NCI-H69 (cell line): ENCODE measurements around the gene COPZ1.
"Not testable (repeated sequence)": the region's sequence is repeated elsewhere in the genome, so short reads cannot be mapped to it uniquely, and the experiment has no call there.

Experiments used
- DNase-seq: peaks from one replicate; lab custom pipeline; 2025; lab: John Stamatoyannopoulos, UW

Gene COPZ1

DNA sequence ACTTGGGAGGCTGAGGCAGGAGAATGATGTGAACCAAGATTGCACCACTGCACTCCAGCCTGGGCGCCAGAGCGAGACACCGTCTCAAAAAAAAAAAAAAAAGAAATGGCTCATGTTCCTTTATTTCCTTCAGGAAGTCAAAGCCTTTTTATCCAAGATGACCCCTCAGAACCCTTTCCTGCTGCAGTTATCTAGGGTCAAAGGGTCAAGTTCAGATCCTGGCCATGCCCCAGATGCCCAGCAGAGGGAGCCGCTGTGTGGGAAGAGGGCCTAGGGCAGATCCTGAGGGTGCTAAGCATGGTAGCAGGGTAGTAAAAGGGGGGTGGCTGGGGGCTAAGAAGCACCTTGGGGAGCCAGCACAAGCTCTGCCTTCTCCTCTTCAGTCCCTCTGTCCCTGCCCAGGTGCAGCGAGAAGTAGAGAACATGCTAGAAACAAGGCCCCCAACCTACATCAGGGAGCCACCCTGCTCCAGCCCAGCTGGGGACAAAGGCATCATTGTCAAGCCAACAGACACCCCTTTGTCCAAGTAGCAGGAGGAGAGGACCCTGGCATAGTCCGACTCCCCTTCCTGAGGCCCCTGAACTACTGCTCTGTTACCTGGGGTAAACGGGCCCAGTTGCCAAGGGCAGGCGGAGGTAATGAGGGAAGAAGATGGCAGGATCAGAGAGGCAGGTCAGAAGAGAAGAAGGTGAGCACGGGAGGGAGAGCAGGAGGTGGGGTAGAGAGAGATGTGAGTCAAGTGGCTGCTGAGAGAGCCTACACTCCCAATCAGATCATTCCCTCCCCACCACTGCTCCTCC is 30.6 kb upstream of the COPZ1 start:
- DNase-seq: peak; percentile 70

- no peak for DNase-seq
Measured at GRCh38 chr12:54294953-54295566, 29.9 kb upstream of the COPZ1 start.

- no peak for DNase-seq
Measured at GRCh38 chr12:54296393-54297099, 28.4 kb upstream of the COPZ1 start.

GRCh38 chr12:54298904-54299303 is 26.0 kb upstream of the COPZ1 start:
- no peak for DNase-seq

DNA sequence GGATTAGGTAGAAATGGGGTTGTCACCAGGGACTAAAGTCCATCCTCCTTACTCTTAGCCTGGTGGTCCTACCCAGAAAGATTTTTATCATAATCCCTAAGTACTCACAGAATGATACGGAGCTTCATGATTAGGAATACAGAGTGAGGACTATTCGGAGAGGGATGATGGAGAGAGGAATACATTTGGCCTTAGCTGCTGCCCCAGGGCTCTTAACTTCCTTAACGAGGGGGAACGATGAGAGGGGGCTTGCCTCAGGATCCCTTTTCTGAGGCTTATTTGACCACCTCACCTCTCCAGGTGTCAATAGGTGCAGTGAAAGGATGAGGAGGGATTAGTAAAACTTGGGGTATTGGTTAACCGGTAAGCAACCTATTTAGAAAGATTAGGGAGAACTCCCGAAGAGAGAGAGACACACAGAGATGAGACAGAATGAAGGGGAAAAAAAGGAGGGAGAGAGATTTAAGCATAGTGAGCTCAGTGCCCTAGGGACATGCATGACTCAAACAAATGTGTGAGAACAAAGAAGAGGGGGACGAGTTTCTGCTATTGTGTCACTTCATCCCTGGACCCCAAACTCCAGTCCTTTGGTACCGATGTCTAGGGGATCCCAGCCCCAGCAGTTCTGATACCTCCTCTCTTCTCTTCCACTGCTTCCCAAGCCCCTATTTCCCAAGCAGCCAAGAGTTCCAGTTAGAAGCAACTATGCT is 25.3 kb upstream of the COPZ1 start:
- no peak for DNase-seq

GRCh38 chr12:54300225-54300731 is 24.7 kb upstream of the COPZ1 start:
- no peak for DNase-seq

DNA sequence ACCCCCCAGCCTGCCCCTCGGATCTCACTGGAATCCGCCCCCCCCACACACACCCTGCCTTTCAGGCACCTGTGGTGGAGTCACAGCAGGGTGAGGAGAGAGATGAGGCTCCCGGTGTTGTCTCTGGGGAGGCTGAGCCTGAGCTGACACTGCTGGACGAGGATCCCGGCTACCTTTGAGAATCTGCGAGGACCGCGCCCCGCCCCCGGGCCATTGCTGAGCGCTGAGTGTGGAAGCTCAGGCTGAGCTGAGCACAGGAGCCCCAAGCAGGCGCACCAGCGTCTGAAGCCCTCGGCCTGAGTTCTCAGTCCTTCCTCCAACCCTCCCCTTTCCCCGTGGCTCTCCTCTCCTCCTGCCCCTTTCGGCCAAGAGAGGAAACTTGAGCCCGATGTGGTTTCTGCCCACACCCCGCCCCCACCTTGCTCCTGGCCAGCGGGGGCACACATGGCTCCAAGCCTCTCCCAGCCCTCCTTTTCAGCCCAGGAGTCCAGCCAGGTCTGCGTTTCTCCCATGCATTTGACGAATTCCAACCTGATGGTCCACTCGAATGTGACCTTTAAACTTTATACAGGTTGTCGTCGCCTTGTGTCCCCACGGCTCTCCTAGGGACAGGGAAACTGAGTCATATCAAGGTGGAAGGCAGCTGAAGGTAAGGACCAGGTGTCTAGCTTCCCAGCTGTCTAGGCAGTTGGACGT is 24.1 kb upstream of the COPZ1 start, which contains the start of gene NFE2:
Gene NFE2, minus strand, starts transcription at position 284 of the 696 bp plus-strand sequence. CDS start 5,767 bp downstream, outside the sequence.
- peak; percentile 86 for DNase-seq

GRCh38 chr12:54301428-54302048 is 23.4 kb upstream of the COPZ1 start:
- no peak for DNase-seq

DNA sequence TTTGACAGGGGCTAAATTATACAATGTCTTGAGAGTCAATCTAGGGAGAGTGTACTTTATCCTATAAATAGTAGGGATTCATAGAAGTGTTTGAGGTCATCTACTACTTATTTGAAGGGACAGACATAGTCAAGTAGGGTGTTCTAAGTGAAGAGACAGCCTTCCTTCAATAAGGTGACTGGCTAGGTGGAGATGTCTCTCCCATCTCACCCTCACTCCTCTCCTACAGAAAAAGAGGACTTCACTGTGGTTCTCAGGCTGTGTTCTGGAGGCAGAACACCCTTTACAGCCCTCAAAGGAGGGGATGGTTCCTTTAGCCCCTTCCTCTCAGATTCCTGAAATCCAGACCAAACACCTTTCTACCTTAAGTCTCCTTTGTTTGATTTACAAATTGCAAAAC is 21.3 kb upstream of the COPZ1 start:
- no peak for DNase-seq

- peak; percentile 86 for DNase-seq
Measured at GRCh38 chr12:54304187-54304810, 20.6 kb upstream of the COPZ1 start.

DNA sequence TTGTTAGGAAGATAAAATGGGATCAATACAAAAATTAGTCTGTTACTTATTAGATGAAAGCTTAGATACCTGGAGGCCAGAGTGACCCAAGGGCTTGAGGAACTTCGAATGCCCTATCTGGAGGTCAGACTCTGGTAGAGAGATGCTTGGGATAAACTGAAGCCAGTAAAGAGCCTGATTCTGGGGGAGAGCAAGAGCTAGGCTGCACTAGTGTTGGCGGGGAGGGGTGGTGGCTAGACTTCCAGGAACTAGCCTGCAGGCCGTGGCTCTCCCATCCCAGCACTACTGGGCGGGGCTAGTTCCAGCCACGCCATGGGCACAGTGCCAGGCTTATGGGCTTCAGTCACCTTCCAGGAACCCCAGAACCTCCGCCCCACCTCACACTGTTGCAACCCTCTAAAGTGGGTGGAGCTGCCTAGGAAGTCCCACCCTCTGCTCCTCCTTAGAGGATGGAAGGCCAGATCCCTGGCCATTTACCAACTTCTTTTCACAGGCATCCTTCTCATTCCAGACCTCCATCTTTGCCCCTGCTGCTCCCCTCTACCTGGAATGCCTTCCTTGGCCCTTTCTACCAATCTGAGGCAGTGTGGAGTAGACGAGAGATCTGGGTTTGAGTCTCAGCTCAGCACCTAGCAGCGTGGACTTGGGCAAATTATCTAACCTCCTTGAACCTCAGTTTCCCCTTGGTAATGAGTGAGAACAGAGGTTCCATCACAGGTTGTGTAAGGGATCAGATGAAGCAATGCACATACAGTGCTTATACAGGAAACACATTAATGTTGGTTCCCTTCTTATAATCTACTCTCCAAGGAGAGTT is 17.8 kb upstream of the COPZ1 start:
- peak; percentile 87 for DNase-seq

DNA sequence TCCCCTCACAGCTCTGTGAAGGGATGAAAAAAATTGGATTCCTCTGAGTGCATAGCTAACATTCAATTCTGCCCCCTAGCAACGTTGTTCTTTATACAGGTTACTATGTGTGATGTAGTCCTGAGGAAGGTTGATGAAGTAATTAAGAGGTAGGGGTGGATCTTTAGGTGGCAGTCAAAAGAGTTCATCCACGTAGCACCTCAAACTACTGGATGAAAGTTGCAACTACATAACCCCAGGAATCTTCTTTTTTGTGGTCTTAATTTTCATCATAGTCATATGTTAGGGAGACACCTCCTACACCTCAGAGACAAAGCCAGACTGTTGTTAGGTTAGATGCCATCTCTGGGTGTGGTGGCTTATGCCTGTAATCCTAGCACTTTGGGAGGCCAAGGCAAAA is 13.9 kb upstream of the COPZ1 start:
- DNase-seq: no peak

GRCh38 chr12:54312309-54312708 is 12.6 kb upstream of the COPZ1 start:
- not testable (repeated sequence) for DNase-seq

GRCh38 chr12:54321363-54321762 is 3.6 kb upstream of the COPZ1 start:
- no peak for DNase-seq

- peak; percentile 50 for DNase-seq
Measured at GRCh38 chr12:54325442-54326109, 645 bp downstream of the COPZ1 start.

GRCh38 chr12:54328595-54329337 is 3.8 kb downstream of the COPZ1 start:
- DNase-seq: no peak

GRCh38 chr12:54329759-54330158 is 4.8 kb downstream of the COPZ1 start:
- no peak for DNase-seq

- DNase-seq: no peak
Measured at GRCh38 chr12:54330442-54330841, 5.5 kb downstream of the COPZ1 start.
